H1 (cell line): Measurements from ENCODE around the gene PROSER2.

ENCODE experiments used
- CTCF ChIP-seq, 3 experiments: IDR thresholded peaks; 1 replicate in 2 of 3; 2 replicates in 1 of 3; pipeline versions ENCODE4 v1.5.1 to v1.6.1; 2011; ENCODE audit warnings: low read length in 3 of 3, mild to moderate bottlenecking in 3 of 3, inconsistent platforms in 2 of 3, low read depth in 1 of 3, moderate library complexity in 1 of 3; ENCODE audit not compliant: insufficient read depth in 1 of 3; ENCODE audit errors: control extremely low read depth in 1 of 3
- JUN ChIP-seq: IDR thresholded peaks from 2 replicates; pipeline ENCODE4 v1.6.1; 2011; ENCODE audit warnings: low read depth, mild to moderate bottlenecking, improper control_type of control experiment, low read length
- RFX5 ChIP-seq: IDR thresholded peaks from 2 replicates; pipeline ENCODE4 v1.6.1; 2011; ENCODE audit warnings: low read depth, low read length, improper control_type of control experiment, borderline replicate concordance

GRCh38 chr10:11851910-11852309, 28.8 kb downstream of the PROSER2 start:
- no peak for TF ChIP-seq RFX5
- no peak for TF ChIP-seq CTCF (IDR thresholded peaks at IDR 0.05; ENCODE audit: control extremely low read depth in 1 of 3, insufficient read depth in 1 of 3, low read depth in 1 of 3, low read length in 3 of 3)
- TF ChIP-seq JUN = no peak
